H1 (cell line): ENCODE data around the gene CTSC. TPM values are rescaled to one million over a fixed set of nuclear protein-coding genes. Genes with fewer than 3 reads are reported as not detected.

Experiments used
- CTCF ChIA-PET: fragments of 300-600 bp; sonication (Branson Sonifier 250); formaldehyde crosslinking; loops from one replicate; lab custom pipeline; 2021; ENCODE audit not compliant: partially characterized antibody; lab: Charles Lee
- POLR2A ChIA-PET: fragments of 300-600 bp; sonication (Branson Sonifier 250); formaldehyde crosslinking; loops from one replicate; lab custom pipeline; 2021; ENCODE audit warnings: inconsistent platforms; ENCODE audit not compliant: partially characterized antibody; lab: Charles Lee
- DNase-seq, 2 experiments: peaks; one replicate each; pipeline versions ENCODE4 v3.0.0 to v3.0.0-alpha.2; 2010 to 2022; ENCODE audit warnings: low spot score in 2 of 2, low read depth in 1 of 2, mixed read lengths in 1 of 2
- FAIRE-seq: peaks from 2 replicates; lab custom pipeline; 2011; peaks lifted over from hg19 to GRCh38; lab: Jason Lieb, UNC
- H2AFZ ChIP-seq: 2 replicates; pipeline ENCODE4 v1.8.1; 2012; ENCODE audit warnings: low read length, inconsistent platforms
- H2AK5ac ChIP-seq: 2 replicates; pipeline ENCODE4 v1.6.1; 2013; ENCODE audit warnings: low read depth, low read length
- H2BK120ac ChIP-seq: replicated peaks from 2 replicates; pipeline ENCODE3; 2013; ENCODE audit warnings: low read depth, low read length, inconsistent platforms
- H2BK12ac ChIP-seq: 2 replicates; pipeline ENCODE4 v1.6.1; 2013; ENCODE audit warnings: low read depth, low read length
- H2BK15ac ChIP-seq: 2 replicates; pipeline ENCODE4 v1.6.1; 2013; ENCODE audit warnings: low read length
- H2BK20ac ChIP-seq: 2 replicates; pipeline ENCODE4 v1.6.1; 2013; ENCODE audit warnings: low read length
- H2BK5ac ChIP-seq: 2 replicates; pipeline ENCODE4 v1.6.1; 2013; ENCODE audit warnings: low read depth, low read length
- H3K14ac ChIP-seq: 2 replicates; pipeline ENCODE4 v1.6.1; 2013; ENCODE audit warnings: inconsistent platforms; ENCODE audit not compliant: insufficient read length
- H3K18ac ChIP-seq: 2 replicates; pipeline ENCODE4 v1.6.1; 2013; ENCODE audit warnings: low read length; ENCODE audit errors: extremely low read depth
- H3K23ac ChIP-seq: 2 replicates; pipeline ENCODE4 v1.6.1; 2013; ENCODE audit warnings: inconsistent platforms; ENCODE audit not compliant: insufficient read length
- H3K23me2 ChIP-seq: 2 replicates; pipeline ENCODE4 v1.6.1; 2013; ENCODE audit warnings: low read depth, low read length
- H3K27ac ChIP-seq: 2 replicates; pipeline ENCODE4 v1.6.1; 2011; ENCODE audit warnings: low read depth, low read length, inconsistent platforms
- H3K27me3 ChIP-seq, 4 experiments: replicated peaks in 1 of 4; 1 replicate in 1 of 4; 2 replicates in 3 of 4; pipeline versions ENCODE4 v1.6.1 to v1.8.1; 2011 to 2013; ENCODE audit warnings: low read length in 3 of 4, mild to moderate bottlenecking in 3 of 4, inconsistent platforms in 2 of 4, mixed read lengths in 2 of 4, moderate library complexity in 1 of 4; ENCODE audit not compliant: control insufficient read depth in 3 of 4, insufficient read depth in 3 of 4; ENCODE audit errors: extremely low read depth in 1 of 4
- H3K36me3 ChIP-seq, 4 experiments: 2 replicates each; pipeline versions ENCODE4 v1.6.1 to v1.8.1; 2011 to 2013; ENCODE audit warnings: mild to moderate bottlenecking in 4 of 4, low read length in 3 of 4, moderate library complexity in 2 of 4, control low read depth in 1 of 4, inconsistent platforms in 1 of 4; ENCODE audit not compliant: insufficient read depth in 4 of 4, control insufficient read depth in 2 of 4
- H3K4ac ChIP-seq: replicated peaks from 2 replicates; pipeline ENCODE3; 2013; ENCODE audit warnings: low read length, low read depth, mixed read lengths, inconsistent platforms; ENCODE audit not compliant: insufficient read length
- H3K4me1 ChIP-seq, 4 experiments: replicated peaks in 1 of 4; 1 replicate in 1 of 4; 2 replicates in 3 of 4; pipeline versions ENCODE4 v1.6.1 to v1.8.1; 2011 to 2013; ENCODE audit warnings: low read length in 3 of 4, inconsistent platforms in 2 of 4, mixed read lengths in 1 of 4; ENCODE audit not compliant: insufficient read depth in 4 of 4, control insufficient read depth in 3 of 4
- H3K4me2 ChIP-seq, 2 experiments: 2 replicates each; pipeline versions ENCODE4 v1.6.1 to v1.8.1; 2011 to 2013; ENCODE audit warnings: low read depth in 2 of 2, low read length in 2 of 2, control low read depth in 1 of 2, inconsistent platforms in 1 of 2, mild to moderate bottlenecking in 1 of 2; ENCODE audit not compliant: insufficient read depth in 1 of 2
- H3K4me3 ChIP-seq, 4 experiments: fragments of 200-600, 300-600 bp in 1 of 4; sonication (generic), shearing (Covaris generic), sonication (Bioruptor Twin) in 1 of 4; 2 replicates each; pipeline versions ENCODE4 v1.5.1 to v1.8.1; 2011 to 2016; ENCODE audit warnings: low read length in 4 of 4, low read depth in 3 of 4, control low read depth in 2 of 4, inconsistent platforms in 2 of 4, mild to moderate bottlenecking in 2 of 4, mixed read lengths in 1 of 4, moderate library complexity in 1 of 4; ENCODE audit not compliant: insufficient read depth in 2 of 4; ENCODE audit errors: extremely low read depth in 1 of 4
- H3K56ac ChIP-seq: replicated peaks from 2 replicates; pipeline ENCODE3; 2013; ENCODE audit warnings: low read depth, mild to moderate bottlenecking, mixed read lengths, low read length, inconsistent platforms; ENCODE audit not compliant: insufficient read length
- H3K79me1 ChIP-seq: 2 replicates; pipeline ENCODE4 v1.6.1; 2013; ENCODE audit warnings: low read depth, low read length, control low read depth
- H3K79me2 ChIP-seq, 2 experiments: 2 replicates each; pipeline versions ENCODE4 v1.6.1 to v1.8.1; 2012 to 2013; ENCODE audit warnings: low read length in 2 of 2, mild to moderate bottlenecking in 2 of 2, inconsistent platforms in 1 of 2; ENCODE audit not compliant: insufficient read depth in 2 of 2, control insufficient read depth in 1 of 2
- H3K9ac ChIP-seq, 4 experiments: replicated peaks in 1 of 4; 1 replicate in 1 of 4; 2 replicates in 3 of 4; pipeline versions ENCODE4 v1.6.1 to v1.8.1; 2011 to 2013; ENCODE audit warnings: low read depth in 3 of 4, low read length in 3 of 4, control low read depth in 2 of 4, mild to moderate bottlenecking in 2 of 4, moderate library complexity in 2 of 4, inconsistent platforms in 1 of 4; ENCODE audit errors: extremely low read depth in 1 of 4
- H3K9me3 ChIP-seq, 2 experiments: 2 replicates each; pipeline versions ENCODE4 v1.6.1 to v1.8.1; 2012 to 2013; ENCODE audit warnings: mild to moderate bottlenecking in 2 of 2, moderate library complexity in 2 of 2, control low read depth in 1 of 2, inconsistent platforms in 1 of 2, low read depth in 1 of 2, low read length in 1 of 2, mixed read lengths in 1 of 2; ENCODE audit not compliant: insufficient read depth in 2 of 2
- H4K20me1 ChIP-seq, 2 experiments: replicated peaks in 1 of 2; 2 replicates each; pipeline versions ENCODE3 to v1.8.1; 2011 to 2013; ENCODE audit warnings: inconsistent platforms in 2 of 2, low read length in 2 of 2, mild to moderate bottlenecking in 1 of 2; ENCODE audit not compliant: insufficient read depth in 2 of 2, control insufficient read depth in 1 of 2
- H4K5ac ChIP-seq: 2 replicates; pipeline ENCODE4 v1.6.1; 2013; ENCODE audit warnings: low read length, low read depth, mixed read lengths, inconsistent platforms; ENCODE audit not compliant: insufficient read length
- H4K8ac ChIP-seq: 2 replicates; pipeline ENCODE4 v1.8.0; 2013; ENCODE audit warnings: mild to moderate bottlenecking, moderate library complexity, low read length, inconsistent platforms; ENCODE audit not compliant: insufficient read depth; ENCODE audit errors: extremely low read depth
- H4K91ac ChIP-seq: replicated peaks from 2 replicates; pipeline ENCODE3; 2013; ENCODE audit warnings: low read length, mixed read lengths, inconsistent platforms; ENCODE audit not compliant: insufficient read length
- CBX8 ChIP-seq: fragments of 300-800, 300-1000 bp; sonication (generic); IDR thresholded peaks from 2 replicates; pipeline ENCODE4 v1.7.1; 2016; ENCODE audit warnings: low read depth, low read length, borderline replicate concordance
- CHD1 ChIP-seq: IDR thresholded peaks from 2 replicates; pipeline ENCODE4 v1.6.1; 2012; ENCODE audit warnings: low read depth, low read length, improper control_type of control experiment
- GTF2F1 ChIP-seq: IDR thresholded peaks from 2 replicates; pipeline ENCODE4 v1.6.1; 2012; ENCODE audit warnings: low read depth, low read length, improper control_type of control experiment, borderline replicate concordance
- JUND ChIP-seq: IDR thresholded peaks from 2 replicates; pipeline ENCODE4 v1.6.1; 2011; ENCODE audit warnings: mild to moderate bottlenecking, improper control_type of control experiment, low read length
- NANOG ChIP-seq: IDR thresholded peaks from 2 replicates; pipeline ENCODE4 v1.6.1; 2011; ENCODE audit warnings: low read length, low read depth, mild to moderate bottlenecking, inconsistent platforms; ENCODE audit not compliant: insufficient read depth, poor library complexity, severe bottlenecking
- PHF8 ChIP-seq: fragments of 200-600 bp; sonication (generic); conservative IDR thresholded peaks from 2 replicates; pipeline ENCODE4 v1.7.1; 2012; ENCODE audit warnings: low read depth, mild to moderate bottlenecking, inconsistent platforms, low read length, moderate library complexity
- RAD21 ChIP-seq, 2 experiments: IDR thresholded peaks in 1 of 2; conservative IDR thresholded peaks in 1 of 2; 2 replicates each; pipeline ENCODE4 v1.6.1; 2011; ENCODE audit warnings: low read depth in 2 of 2, low read length in 2 of 2, improper control_type of control experiment in 1 of 2, inconsistent platforms in 1 of 2, mild to moderate bottlenecking in 1 of 2, moderate library complexity in 1 of 2
- TEAD4 ChIP-seq: IDR thresholded peaks from 2 replicates; pipeline ENCODE4 v1.6.1; 2012; ENCODE audit warnings: low read depth, low read length, inconsistent platforms, mixed read lengths
- USF2 ChIP-seq: IDR thresholded peaks from 2 replicates; pipeline ENCODE4 v1.6.1; 2011; ENCODE audit warnings: low read length, improper control_type of control experiment
- YY1 ChIP-seq: IDR thresholded peaks from 2 replicates; pipeline ENCODE4 v1.6.1; 2011; ENCODE audit warnings: low read depth, mild to moderate bottlenecking, low read length
- ZNF274 ChIP-seq: IDR thresholded peaks from 2 replicates; pipeline ENCODE4 v1.7.0; 2012; ENCODE audit warnings: low read length, borderline replicate concordance; ENCODE audit errors: extremely low read depth
- WGBS, 2 experiments: shearing (Covaris generic) in 1 of 2; methylation state at CpG; one replicate each; pipeline versions ENCODE4 v1.1.6 to v1.1.7; 2013 to 2015; ENCODE audit warnings: low lambda C conversion rate in 2 of 2, mixed read lengths in 2 of 2, inconsistent platforms in 1 of 2, low coverage in 1 of 2, missing lambda C conversion rate in 1 of 2; ENCODE audit not compliant: insufficient replicate concordance in 2 of 2, insufficient coverage in 1 of 2, insufficient read length in 1 of 2; ENCODE audit errors: extremely low coverage in 1 of 2, missing lambda C conversion rate in 1 of 2; 5-methylcytosine and 5-hydroxymethylcytosine counted together
- polyA plus RNA-seq, 7 experiments: library from polyadenylated mRNA; depleted of rRNA in 3 of 7; stranded (reverse) in 5 of 7; unstranded in 2 of 7; fragments of >200 nt in 5 of 7; fragments of 200-250 nt in 2 of 7; gene quantifications; 1 replicate in 5 of 7; 2 replicates in 1 of 7; 4 replicates in 1 of 7; pipeline versions ENCODE4 v1.2.1 to v1.2.3, GENCODE V29; 2011 to 2013; ENCODE audit warnings: missing spikeins in 2 of 7, mixed read lengths in 2 of 7
- total RNA-seq: library from RNA; stranded (reverse); fragmentation: NEBNext Ultra II Directional; extraction: Animal tissue kit (Norgen Biotek cat#: 25700); gene quantifications from 2 replicates; pipeline ENCODE4 v1.2.1, GENCODE V29; 2021

The CTSC gene
- total and polyA plus RNA-seq, 2 of the 8 experiments (the other 6 are each of a cell fraction or from before 2014, with no cell fraction given): 347 to 369 TPM

GRCh38 chr11:88367310-88367709, 29.8 kb upstream of the CTSC start:
- no peak overlapping the region for H2BK12ac ChIP-seq
- H3K27me3 ChIP-seq: no peaks in the 10 kb centered on the region
- no peak overlapping the region for H3K56ac ChIP-seq
- no peak overlapping the region for H4K91ac ChIP-seq
- H2BK5ac ChIP-seq: no peak overlapping the region
- no peak overlapping the region for H2BK20ac ChIP-seq
- no peaks in the 10 kb centered on the region for H3K9me3 ChIP-seq
- no peak overlapping the region for H3K23ac ChIP-seq
- DNase-seq (no peak), FAIRE-seq (no peak)
- no peak overlapping the region for H2BK120ac ChIP-seq
- H3K4me3 ChIP-seq: no peak overlapping the region
- no peak overlapping the region for H4K5ac ChIP-seq
- no peaks in the 10 kb centered on the region for H3K79me1 ChIP-seq
- no peak overlapping the region for H3K4me2 ChIP-seq
- no peak overlapping the region for H3K27ac ChIP-seq
- WGBS, 2 experiments: 98% methylated on average over 3 of the region's 3 CpGs; no CpG with 5 or more reads in 1 of the 2 experiments
- H3K9ac ChIP-seq: peak overlapping the region in 1 of 4 experiments; percentile 13; a peak in 1 of 7 replicates
- no peaks in the 10 kb centered on the region for H3K23me2 ChIP-seq
- H3K4me1 ChIP-seq: no peaks in the 10 kb centered on the region
- H3K79me2 ChIP-seq: no peaks in the 10 kb centered on the region
- no peaks in the 10 kb centered on the region for H3K36me3 ChIP-seq
- no peak overlapping the region for H3K4ac ChIP-seq
- H2AK5ac ChIP-seq: no peak overlapping the region
- POLR2A ChIA-PET: no interaction called here
- H3K18ac ChIP-seq: no peak overlapping the region
- H3K14ac ChIP-seq: no peak overlapping the region
- no peak for TF ChIP-seq USF2
- no peak for TF ChIP-seq YY1
- no peak for TF ChIP-seq ZNF274
- TF ChIP-seq JUND: no peak
- TF ChIP-seq TEAD4: no peak
- TF ChIP-seq CBX8: no peak
- TF ChIP-seq NANOG: no peak
- no peak for TF ChIP-seq GTF2F1
- TF ChIP-seq PHF8: no peak
- no peak for TF ChIP-seq RAD21 (IDR thresholded peaks at IDR 0.05 in 1 of 2, conservative IDR thresholded peaks at IDR 0.05 in 1 of 2; ENCODE audit: low read depth in 2 of 2, low read length in 2 of 2)
- no peak for TF ChIP-seq CHD1
- TF ChIP-seq, all 59 proteins: peak for 0
- no peak overlapping the region for H4K8ac ChIP-seq
- H2BK15ac ChIP-seq: no peak overlapping the region
- no peak overlapping the region for H2AFZ ChIP-seq
- no peaks in the 10 kb centered on the region for H4K20me1 ChIP-seq
- CTCF ChIA-PET: interaction anchor here (0.6 to 2.2 kb wide), 5 partner anchors 8 to 325 kb away, joined by 3 to 7 read pairs (median 4); no protein-coding TSS in a partner anchor
